IMR-90 (cell line): Measurements from ENCODE around the gene NEU1. TPM values are rescaled to one million over a fixed set of nuclear protein-coding genes. Genes with fewer than 3 reads are reported as not detected.

Experiments
- ATAC-seq: fragments of 200-7000 bp; cut with Tn5 transposase; 2 replicates; pipeline ENCODE4 v1.9.1; 2020; ENCODE audit warnings: low read depth, mild to moderate bottlenecking, moderate library complexity
- BruUV-seq: library from RNA; stranded (reverse); fragments of 400-500 nt; replicated peaks from 2 replicates; lab custom pipeline; 2021; lab: Mats Ljungman, UMichigan
- CTCF ChIA-PET: fragments of 300-600 bp; formaldehyde crosslinking; extraction: SDS; loops from one replicate; lab custom pipeline; 2021; ENCODE audit warnings: antibody characterized with exemption; lab: Yijun Ruan, JAX
- POLR2A ChIA-PET: fragments of 300-600 bp; sonication (Branson Sonifier 250); formaldehyde crosslinking; loops from one replicate; lab custom pipeline; 2022; ENCODE audit warnings: antibody characterized with exemption; ENCODE audit not compliant: unreplicated experiment; lab: Charles Lee
- DNase-seq: peaks from one replicate; pipeline ENCODE4 v3.0.0; 2013
- H2AFZ ChIP-seq: replicated peaks from 2 replicates; pipeline ENCODE3; 2013; ENCODE audit warnings: low read length, mild to moderate bottlenecking; ENCODE audit not compliant: poor library complexity
- H2AK5ac ChIP-seq: 2 replicates; pipeline ENCODE4 v1.6.1; 2013; ENCODE audit warnings: low read depth, low read length, inconsistent platforms
- H2AK9ac ChIP-seq: replicated peaks from 2 replicates; pipeline ENCODE3; 2013; ENCODE audit warnings: mild to moderate bottlenecking, low read depth, low read length, moderate library complexity; ENCODE audit not compliant: poor library complexity
- H2BK120ac ChIP-seq: 2 replicates; pipeline ENCODE4 v1.6.1; 2013; ENCODE audit warnings: low read depth, low read length, inconsistent platforms
- H2BK15ac ChIP-seq: 3 replicates; pipeline ENCODE4 v1.6.1; 2013; ENCODE audit warnings: low read depth, low read length, inconsistent platforms
- H2BK20ac ChIP-seq: 2 replicates; pipeline ENCODE4 v1.6.1; 2013; ENCODE audit warnings: low read depth, mild to moderate bottlenecking, inconsistent platforms, low read length, moderate library complexity
- H2BK5ac ChIP-seq: 2 replicates; pipeline ENCODE4 v1.6.1; 2013; ENCODE audit warnings: mild to moderate bottlenecking, low read depth, low read length, inconsistent platforms; ENCODE audit not compliant: poor library complexity, severe bottlenecking
- H3K14ac ChIP-seq: replicated peaks from 2 replicates; pipeline ENCODE4 v1.6.1; 2013; ENCODE audit warnings: low read depth, low read length, inconsistent platforms
- H3K18ac ChIP-seq: 2 replicates; pipeline ENCODE4 v1.6.1; 2013; ENCODE audit warnings: low read depth, low read length, control low read depth
- H3K23ac ChIP-seq: 2 replicates; pipeline ENCODE4 v1.6.1; 2013; ENCODE audit warnings: low read depth, low read length, inconsistent platforms
- H3K27ac ChIP-seq: 2 replicates; pipeline ENCODE4 v1.5.1; 2013; ENCODE audit warnings: mild to moderate bottlenecking, control low read depth, low read length; ENCODE audit not compliant: insufficient read depth
- H3K27me3 ChIP-seq: 2 replicates; pipeline ENCODE4 v1.6.1; 2013; ENCODE audit warnings: low read length; ENCODE audit not compliant: control insufficient read depth, insufficient read depth
- H3K36me3 ChIP-seq: 2 replicates; pipeline ENCODE4 v1.6.1; 2013; ENCODE audit warnings: low read length, mixed read lengths; ENCODE audit not compliant: control insufficient read depth, insufficient read depth
- H3K4ac ChIP-seq: 2 replicates; pipeline ENCODE4 v1.6.1; 2013; ENCODE audit warnings: low read depth, low read length, inconsistent platforms
- H3K4me1 ChIP-seq: 2 replicates; pipeline ENCODE4 v1.6.1; 2013; ENCODE audit warnings: low read length, mixed read lengths; ENCODE audit not compliant: control insufficient read depth, insufficient read depth
- H3K4me2 ChIP-seq: 2 replicates; pipeline ENCODE4 v1.6.1; 2013; ENCODE audit warnings: low read depth, mild to moderate bottlenecking, control low read depth, low read length, moderate library complexity
- H3K4me3 ChIP-seq: 2 replicates; pipeline ENCODE4 v1.5.1; 2013; ENCODE audit warnings: low read depth, mild to moderate bottlenecking, control low read depth, low read length, moderate library complexity; ENCODE audit not compliant: insufficient read depth
- H3K56ac ChIP-seq: 2 replicates; pipeline ENCODE4 v1.6.1; 2013; ENCODE audit warnings: low read length, inconsistent platforms; ENCODE audit not compliant: insufficient read depth; ENCODE audit errors: extremely low read depth
- H3K79me1 ChIP-seq, 2 experiments: 2 replicates each; pipeline ENCODE4 v1.6.1; 2013; ENCODE audit warnings: low read length in 2 of 2, inconsistent platforms in 1 of 2, low read depth in 1 of 2
- H3K9ac ChIP-seq: 2 replicates; pipeline ENCODE4 v1.6.1; 2013; ENCODE audit warnings: low read depth, low read length, control low read depth
- H3K9me1 ChIP-seq: 2 replicates; pipeline ENCODE4 v1.6.1; 2013; ENCODE audit warnings: low read length, inconsistent platforms; ENCODE audit not compliant: insufficient read depth
- H3K9me3 ChIP-seq: 2 replicates; pipeline ENCODE4 v1.6.1; 2013; ENCODE audit warnings: low read length; ENCODE audit not compliant: control insufficient read depth, insufficient read depth
- H4K20me1 ChIP-seq: 2 replicates; pipeline ENCODE4 v1.6.1; 2013; ENCODE audit warnings: low read length, inconsistent platforms; ENCODE audit not compliant: insufficient read depth
- H4K5ac ChIP-seq: 2 replicates; pipeline ENCODE4 v1.6.1; 2013; ENCODE audit warnings: mild to moderate bottlenecking, low read depth, low read length, control low read depth
- H4K8ac ChIP-seq, 2 experiments: 2 replicates each; pipeline ENCODE4 v1.6.1; 2013; ENCODE audit warnings: low read depth in 2 of 2, low read length in 2 of 2, control low read depth in 1 of 2, inconsistent platforms in 1 of 2
- H4K91ac ChIP-seq: 2 replicates; pipeline ENCODE4 v1.6.1; 2013; ENCODE audit warnings: low read depth, low read length, inconsistent platforms; ENCODE audit not compliant: insufficient read depth
- BHLHE40 ChIP-seq: fragments of 150-350 bp; IDR thresholded peaks from 2 replicates; pipeline ENCODE4 v1.6.1; 2016; ENCODE audit warnings: mild to moderate bottlenecking, low read depth, low read length
- CEBPB ChIP-seq: IDR thresholded peaks from 2 replicates; pipeline ENCODE4 v1.6.1; 2012; ENCODE audit warnings: low read depth, low read length, improper control_type of control experiment
- CHD1 ChIP-seq: IDR thresholded peaks from 2 replicates; pipeline ENCODE4 v1.6.1; 2012; ENCODE audit warnings: low read depth, low read length, improper control_type of control experiment
- MAZ ChIP-seq: IDR thresholded peaks from 2 replicates; pipeline ENCODE4 v1.6.1; 2012; ENCODE audit warnings: low read depth, mild to moderate bottlenecking, low read length, improper control_type of control experiment, moderate library complexity, borderline replicate concordance
- MXI1 ChIP-seq: IDR thresholded peaks from 2 replicates; pipeline ENCODE4 v1.6.1; 2012; ENCODE audit warnings: low read depth, mild to moderate bottlenecking, low read length, moderate library complexity, borderline replicate concordance
- POLR2A ChIP-seq: IDR thresholded peaks from 2 replicates; pipeline ENCODE4 v1.6.1; 2012; ENCODE audit warnings: mild to moderate bottlenecking, low read depth, low read length
- RAD21 ChIP-seq: IDR thresholded peaks from 2 replicates; pipeline ENCODE4 v1.6.1; 2012; ENCODE audit warnings: low read length, improper control_type of control experiment
- RCOR1 ChIP-seq: IDR thresholded peaks from 2 replicates; pipeline ENCODE4 v1.6.1; 2012; ENCODE audit warnings: mild to moderate bottlenecking, low read length, improper control_type of control experiment; ENCODE audit not compliant: insufficient replicate concordance
- SMC3 ChIP-seq: fragments of 150-350 bp; IDR thresholded peaks from 2 replicates; pipeline ENCODE4 v1.6.1; 2016; ENCODE audit warnings: low read depth, mild to moderate bottlenecking, antibody characterized with exemption, low read length, moderate library complexity
- WGBS, 2 experiments: methylation state at CpG; one replicate each; pipeline versions ENCODE4 v1.1.5 to v1.1.7; 2013; ENCODE audit warnings: missing lambda C conversion rate in 2 of 2; ENCODE audit not compliant: insufficient read length in 1 of 2; ENCODE audit errors: extremely low coverage in 2 of 2; 5-methylcytosine and 5-hydroxymethylcytosine counted together
- dilution Hi-C: fragments of 300-500 bp; cut with HindIII; formaldehyde crosslinking; loops from one replicate; pipeline ENCODE4 v1.14.3; 2018; ENCODE audit warnings: low sequenced_read_pairs; ENCODE audit not compliant: unreplicated experiment
- in situ Hi-C: fragments of 300-500 bp; cut with MboI; formaldehyde crosslinking; loops from 3 replicates; pipeline ENCODE4 v1.14.3; 2019; ENCODE audit warnings: low sequenced_read_pairs, inconsistent platforms, mixed read lengths
- intact Hi-C: fragments of 100-400 bp; cut with micrococcal nuclease; formaldehyde crosslinking; loops from 2 replicates; pipeline ENCODE4 v1.10.0; 2022
- polyA plus RNA-seq, 3 experiments: library from polyadenylated mRNA; depleted of rRNA; stranded (reverse); fragments of >200 nt; gene quantifications; 2 replicates each; pipeline ENCODE4 v1.2.3, GENCODE V29; 2012; ENCODE audit warnings: low replicate concordance in 1 of 3
- total RNA-seq: library from RNA; depleted of rRNA; stranded (reverse); fragments of >200 nt; gene quantifications from 2 replicates; pipeline ENCODE4 v1.2.3, GENCODE V29; 2012

Gene NEU1
- total and polyA plus RNA-seq, 2 of the 4 experiments (the other 2 are of a cell fraction), result 28.5 to 36.2 TPM

DNA sequence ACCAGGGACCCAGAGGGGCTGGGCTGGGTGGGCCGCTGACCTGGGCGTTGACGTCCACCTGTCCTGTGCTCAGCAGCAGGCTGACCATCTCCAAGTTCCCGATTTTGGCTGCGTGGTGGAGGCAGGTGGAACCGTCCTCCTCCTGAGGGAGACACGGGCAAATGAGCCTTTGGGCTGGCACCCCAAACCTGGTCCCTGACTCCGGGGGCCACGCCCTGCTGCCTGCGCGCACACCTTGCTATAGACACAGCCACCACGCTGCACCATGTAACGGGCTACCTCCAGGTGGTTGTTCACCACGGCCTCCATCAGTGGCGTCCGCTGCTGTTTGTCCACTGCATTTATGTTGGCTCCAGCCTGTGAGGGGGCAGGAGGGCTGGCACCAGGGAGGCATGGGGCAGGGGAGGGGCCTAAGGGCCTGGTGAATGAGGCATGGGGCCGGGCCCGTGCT, 23.9 kb upstream of the NEU1 start:
- TF ChIP-seq RAD21, result no peak
- no peak for TF ChIP-seq CHD1
- TF ChIP-seq MXI1, result no peak
- TF ChIP-seq BHLHE40, result no peak
- no peak for TF ChIP-seq RCOR1
- TF ChIP-seq CEBPB, result no peak
- TF ChIP-seq MAZ, result no peak
- TF ChIP-seq POLR2A, result no peak
- no peak for TF ChIP-seq SMC3
- Histone ChIP-seq H4K91ac (no peak overlapping the region), H2AFZ (no peak overlapping the region), H3K9me1 (0 out of 2 replicates have a peak, but pooled peaks cover 2% of the 10 kb centered on the region), H3K79me1 (no peaks in the 10 kb centered on the region), H3K36me3 (peaks cover 66% of the 10 kb centered on the region), H4K8ac (no peak overlapping the region), H3K9me3 (no peaks in the 10 kb centered on the region), H3K4me3 (no peak overlapping the region), H3K4ac (no peak overlapping the region), H2BK20ac (no peak overlapping the region), H3K23ac (no peak overlapping the region), H3K4me2 (no peak overlapping the region), H3K14ac (no peak overlapping the region), H3K9ac (no peak overlapping the region), H3K27ac (no peak overlapping the region), H2AK5ac (no peak overlapping the region), H4K5ac (no peak overlapping the region), H2AK9ac (no peak overlapping the region), H2BK5ac (no peak overlapping the region), H3K18ac (no peak overlapping the region), H2BK120ac (no peak overlapping the region), H2BK15ac (no peak overlapping the region), H3K56ac (no peak overlapping the region), H3K4me1 (no peaks in the 10 kb centered on the region), H4K20me1 (peaks cover under 1% of the 10 kb centered on the region; the same call in 1 of the 2 replicates), H3K27me3 (no peaks in the 10 kb centered on the region)
- WGBS, 2 experiments, result 99% methylated on average over 14 of the region's 18 CpGs; no CpG with 5 or more reads in 1 of the 2 experiments
- POLR2A ChIA-PET, result no interaction called here
- dilution Hi-C loops (no loop called here), intact Hi-C loops (no loop called here), in situ Hi-C loops (no loop called here)
- DNase-seq (no peak), ATAC-seq (no peak)
- CTCF ChIA-PET, result no interaction called here
- BruUV-seq, result no TSS peak
